H1 (cell line): ENCODE results near the gene CFAP141.

Source experiments
- CBX8 ChIP-seq: fragments of 300-800, 300-1000 bp; sonication (generic); IDR thresholded peaks from 2 replicates; pipeline ENCODE4 v1.7.1; 2016; ENCODE audit warnings: low read depth, low read length, borderline replicate concordance
- RNF2 ChIP-seq: fragments of 200-900, 300-1000 bp; sonication (generic); IDR thresholded peaks from 2 replicates; pipeline ENCODE4 v1.7.1; 2016; ENCODE audit warnings: borderline replicate concordance, low read depth, mild to moderate bottlenecking, antibody characterized with exemption, low read length; ENCODE audit not compliant: poor library complexity, severe bottlenecking; ENCODE audit errors: missing control alignments
- SIN3A ChIP-seq, 2 experiments: IDR thresholded peaks in 1 of 2; conservative IDR thresholded peaks in 1 of 2; 2 replicates each; pipeline ENCODE4 v1.6.1; 2011 to 2012; ENCODE audit warnings: low read length in 2 of 2, improper control_type of control experiment in 1 of 2, low read depth in 1 of 2, mild to moderate bottlenecking in 1 of 2
- TF ChIP-seq, protein P1 (sequence below), 3 experiments: IDR thresholded peaks; 1 replicate in 2 of 3; 2 replicates in 1 of 3; pipeline versions ENCODE4 v1.5.1 to v1.6.1; 2011; ENCODE audit warnings: low read length in 3 of 3, mild to moderate bottlenecking in 3 of 3, inconsistent platforms in 2 of 3, low read depth in 1 of 3, moderate library complexity in 1 of 3; ENCODE audit not compliant: insufficient read depth in 1 of 3; ENCODE audit errors: control extremely low read depth in 1 of 3

DNA sequence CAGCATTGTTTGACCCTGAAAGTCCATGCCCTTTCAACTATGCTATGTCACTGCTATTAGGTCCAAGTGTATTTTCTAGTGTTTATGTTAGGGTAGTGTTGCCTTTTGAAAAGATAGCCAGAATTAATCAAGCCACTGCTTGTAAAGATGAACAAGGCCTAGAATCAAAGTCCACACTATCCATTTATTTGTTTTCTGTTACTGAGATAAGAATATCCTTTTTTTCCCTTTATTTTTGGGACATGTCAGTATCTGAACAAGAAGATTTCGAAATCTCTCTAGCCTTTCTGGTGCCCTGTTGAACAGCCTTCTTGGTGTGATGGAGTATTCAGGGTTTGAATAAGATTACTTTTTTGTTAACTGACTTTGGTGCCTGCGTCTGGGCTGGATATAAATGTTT is 31.3 kb upstream of the CFAP141 start:
- TF ChIP-seq RNF2 (no peak), CBX8 (no peak), SIN3A (conservative IDR thresholded peaks at IDR 0.05 in 1 of 2, IDR thresholded peaks at IDR 0.05 in 1 of 2; ENCODE audit: low read depth in 1 of 2, low read length in 2 of 2) (no peak)
- TF ChIP-seq, protein P1, sequence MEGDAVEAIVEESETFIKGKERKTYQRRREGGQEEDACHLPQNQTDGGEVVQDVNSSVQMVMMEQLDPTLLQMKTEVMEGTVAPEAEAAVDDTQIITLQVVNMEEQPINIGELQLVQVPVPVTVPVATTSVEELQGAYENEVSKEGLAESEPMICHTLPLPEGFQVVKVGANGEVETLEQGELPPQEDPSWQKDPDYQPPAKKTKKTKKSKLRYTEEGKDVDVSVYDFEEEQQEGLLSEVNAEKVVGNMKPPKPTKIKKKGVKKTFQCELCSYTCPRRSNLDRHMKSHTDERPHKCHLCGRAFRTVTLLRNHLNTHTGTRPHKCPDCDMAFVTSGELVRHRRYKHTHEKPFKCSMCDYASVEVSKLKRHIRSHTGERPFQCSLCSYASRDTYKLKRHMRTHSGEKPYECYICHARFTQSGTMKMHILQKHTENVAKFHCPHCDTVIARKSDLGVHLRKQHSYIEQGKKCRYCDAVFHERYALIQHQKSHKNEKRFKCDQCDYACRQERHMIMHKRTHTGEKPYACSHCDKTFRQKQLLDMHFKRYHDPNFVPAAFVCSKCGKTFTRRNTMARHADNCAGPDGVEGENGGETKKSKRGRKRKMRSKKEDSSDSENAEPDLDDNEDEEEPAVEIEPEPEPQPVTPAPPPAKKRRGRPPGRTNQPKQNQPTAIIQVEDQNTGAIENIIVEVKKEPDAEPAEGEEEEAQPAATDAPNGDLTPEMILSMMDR (IDR thresholded peaks at IDR 0.05; ENCODE audit: control extremely low read depth in 1 of 3, insufficient read depth in 1 of 3, low read depth in 1 of 3, low read length in 3 of 3) = no peak
